Muscle of arm (tissue), 12 donors: ENCODE measurements around the gene SDK2. TPM values are rescaled to one million over a fixed set of nuclear protein-coding genes. Genes with fewer than 3 reads are reported as not detected.

Experiments
- DNase-seq: peaks from one replicate; pipeline ENCODE4 v3.0.0-alpha.2; 2013
- polyA plus RNA-seq, 12 donors: library from polyadenylated mRNA; unstranded; fragments of 120-200 nt; gene quantifications; one replicate each; pipeline ENCODE4 v1.2.1, GENCODE V29; 2013; ENCODE audit not compliant: insufficient read length in 12 of 12

SDK2 gene
- polyA plus RNA-seq, 12 donors, result 14.0 to 38.3 (median 28.7) TPM

GRCh38 chr17:73538445-73538844, 105.8 kb downstream of the SDK2 start:
- DNase-seq, result no peak

- no peak for DNase-seq
Measured at GRCh38 chr17:73536700-73537605, 107.3 kb downstream of the SDK2 start.

- DNase-seq, result no peak
Measured at GRCh38 chr17:73535746-73536145, 108.5 kb downstream of the SDK2 start.

GRCh38 chr17:73534209-73534909, 109.9 kb downstream of the SDK2 start:
- no peak for DNase-seq

GRCh38 chr17:73533781-73534180, 110.5 kb downstream of the SDK2 start:
- peak; percentile 42 for DNase-seq

GRCh38 chr17:73533127-73533526, 111.1 kb downstream of the SDK2 start:
- no peak for DNase-seq

GRCh38 chr17:73532421-73532901, 111.8 kb downstream of the SDK2 start:
- DNase-seq, result no peak

GRCh38 chr17:73531158-73531557, 113.1 kb downstream of the SDK2 start:
- DNase-seq, result no peak

- DNase-seq, result no peak
Measured at GRCh38 chr17:73528679-73529078, 115.6 kb downstream of the SDK2 start.

GRCh38 chr17:73526952-73527351, 117.3 kb downstream of the SDK2 start:
- DNase-seq, result no peak

- DNase-seq, result no peak
Measured at GRCh38 chr17:73524941-73525679, 119.1 kb downstream of the SDK2 start.

- no peak for DNase-seq
Measured at GRCh38 chr17:73522696-73523095, 121.5 kb downstream of the SDK2 start.

GRCh38 chr17:73522107-73522506, 122.1 kb downstream of the SDK2 start:
- DNase-seq, result no peak

GRCh38 chr17:73521376-73521775, 122.9 kb downstream of the SDK2 start:
- DNase-seq, result no peak

- no peak for DNase-seq
Measured at GRCh38 chr17:73520369-73520761, 123.9 kb downstream of the SDK2 start.

GRCh38 chr17:73519714-73520368, 124.4 kb downstream of the SDK2 start:
- no peak for DNase-seq

GRCh38 chr17:73519011-73519410, 125.2 kb downstream of the SDK2 start:
- no peak for DNase-seq

GRCh38 chr17:73516431-73516830, 127.8 kb downstream of the SDK2 start:
- no peak for DNase-seq

GRCh38 chr17:73514146-73514863, 129.9 kb downstream of the SDK2 start:
- no peak for DNase-seq

- DNase-seq, result no peak
Measured at GRCh38 chr17:73513426-73513825, 130.8 kb downstream of the SDK2 start.

GRCh38 chr17:73511719-73512115, 132.5 kb downstream of the SDK2 start:
- DNase-seq, result no peak
